Vagina (tissue), 2 donors: ENCODE measurements around the gene INF2.

Experiments used
- POLR2A ChIP-seq, 2 donors: fragments of 450-650 bp; IDR thresholded peaks; one replicate each; pipeline ENCODE4 v1.6.1; 2017; ENCODE audit warnings: antibody characterized with exemption in 2 of 2, mild to moderate bottlenecking in 2 of 2, moderate library complexity in 2 of 2
- POLR2AphosphoS5 ChIP-seq, 2 donors: sonication (generic); formaldehyde crosslinking; IDR thresholded peaks; one replicate each; pipeline ENCODE4 v1.9.0; 2017; ENCODE audit warnings: antibody characterized with exemption in 2 of 2, mild to moderate bottlenecking in 2 of 2, low read depth in 1 of 2; ENCODE audit not compliant: insufficient read depth in 1 of 2
- TF ChIP-seq, protein P1 (sequence below), 3 experiments: fragments of 450-650 bp in 2 of 3; fragments of 200-600 bp in 1 of 3; sonication (generic) in 1 of 3; IDR thresholded peaks; one replicate each; pipeline ENCODE4 v1.5.1; 2017 to 2019; ENCODE audit warnings: antibody characterized with exemption in 3 of 3, mild to moderate bottlenecking in 2 of 3, moderate library complexity in 2 of 3

GRCh38 chr14:104743461-104744380, 54.3 kb downstream of the INF2 start:
- TF ChIP-seq, protein P1, sequence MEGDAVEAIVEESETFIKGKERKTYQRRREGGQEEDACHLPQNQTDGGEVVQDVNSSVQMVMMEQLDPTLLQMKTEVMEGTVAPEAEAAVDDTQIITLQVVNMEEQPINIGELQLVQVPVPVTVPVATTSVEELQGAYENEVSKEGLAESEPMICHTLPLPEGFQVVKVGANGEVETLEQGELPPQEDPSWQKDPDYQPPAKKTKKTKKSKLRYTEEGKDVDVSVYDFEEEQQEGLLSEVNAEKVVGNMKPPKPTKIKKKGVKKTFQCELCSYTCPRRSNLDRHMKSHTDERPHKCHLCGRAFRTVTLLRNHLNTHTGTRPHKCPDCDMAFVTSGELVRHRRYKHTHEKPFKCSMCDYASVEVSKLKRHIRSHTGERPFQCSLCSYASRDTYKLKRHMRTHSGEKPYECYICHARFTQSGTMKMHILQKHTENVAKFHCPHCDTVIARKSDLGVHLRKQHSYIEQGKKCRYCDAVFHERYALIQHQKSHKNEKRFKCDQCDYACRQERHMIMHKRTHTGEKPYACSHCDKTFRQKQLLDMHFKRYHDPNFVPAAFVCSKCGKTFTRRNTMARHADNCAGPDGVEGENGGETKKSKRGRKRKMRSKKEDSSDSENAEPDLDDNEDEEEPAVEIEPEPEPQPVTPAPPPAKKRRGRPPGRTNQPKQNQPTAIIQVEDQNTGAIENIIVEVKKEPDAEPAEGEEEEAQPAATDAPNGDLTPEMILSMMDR (IDR thresholded peaks at IDR 0.05) = no peak
- TF ChIP-seq POLR2A (IDR thresholded peaks at IDR 0.05) (no peak), POLR2AphosphoS5 (IDR thresholded peaks at IDR 0.05; ENCODE audit: insufficient read depth in 1 of 2, low read depth in 1 of 2) (no peak)
